A204.1 (cell line): ENCODE measurements around the gene DAB1.

Experiments used
- FAIRE-seq: peaks from 2 replicates; lab custom pipeline; 2012; peaks lifted over from hg19 to GRCh38; lab: Jason Lieb, UNC

DAB1 gene

GRCh38 chr1:57018119-57018518 is 405.7 kb downstream of the DAB1 start:
- FAIRE-seq, result no peak

GRCh38 chr1:57017717-57018116 is 406.1 kb downstream of the DAB1 start:
- FAIRE-seq, result no peak

GRCh38 chr1:57017200-57017599 is 406.7 kb downstream of the DAB1 start:
- no peak for FAIRE-seq

- no peak for FAIRE-seq
Observed at GRCh38 chr1:57015071-57015470, 408.8 kb downstream of the DAB1 start.

GRCh38 chr1:57013522-57013921 is 410.3 kb downstream of the DAB1 start:
- no peak for FAIRE-seq

- no peak for FAIRE-seq
Observed at GRCh38 chr1:57012315-57012714, 411.5 kb downstream of the DAB1 start.

GRCh38 chr1:57010511-57010910 is 413.3 kb downstream of the DAB1 start:
- no peak for FAIRE-seq

GRCh38 chr1:57007948-57008347 is 415.9 kb downstream of the DAB1 start:
- FAIRE-seq, result no peak

- FAIRE-seq, result no peak
Observed at GRCh38 chr1:57007472-57007871, 416.4 kb downstream of the DAB1 start.

- no peak for FAIRE-seq
Observed at GRCh38 chr1:57003398-57004139, 420.3 kb downstream of the DAB1 start.

GRCh38 chr1:56995414-56996100 is 428.3 kb downstream of the DAB1 start:
- no peak for FAIRE-seq

- no peak for FAIRE-seq
Observed at GRCh38 chr1:56993475-56993874, 430.4 kb downstream of the DAB1 start.

- FAIRE-seq, result no peak
Observed at GRCh38 chr1:56992318-56993125, 431.3 kb downstream of the DAB1 start.

- no peak for FAIRE-seq
Observed at GRCh38 chr1:56991576-56991975, 432.3 kb downstream of the DAB1 start.

GRCh38 chr1:56986397-56986796 is 437.5 kb downstream of the DAB1 start:
- no peak for FAIRE-seq

GRCh38 chr1:56985857-56986256 is 438.0 kb downstream of the DAB1 start:
- no peak for FAIRE-seq

- FAIRE-seq, result no peak
Observed at GRCh38 chr1:56983484-56983883, 440.4 kb downstream of the DAB1 start.

- FAIRE-seq, result no peak
Observed at GRCh38 chr1:56979986-56980755, 443.7 kb downstream of the DAB1 start.

GRCh38 chr1:56978819-56979218 is 445.0 kb downstream of the DAB1 start:
- FAIRE-seq, result no peak

- FAIRE-seq, result no peak
Observed at GRCh38 chr1:56977910-56978309, 445.9 kb downstream of the DAB1 start.

- FAIRE-seq, result no peak
Observed at GRCh38 chr1:56975446-56975845, 448.4 kb downstream of the DAB1 start.
